Measurements from ENCODE around the gene PLCB1.

The PLCB1 gene

GRCh38 chr20:8330319-8330784 lies 198.3 kb downstream of the PLCB1 start:
- TF ChIP-seq CTCF (IDR thresholded peaks at IDR 0.05; ENCODE audit: low read depth, low read length) = no peak
- no peak overlapping the region for H3K4me3 ChIP-seq (ENCODE audit: low read depth, low read length)

- H3K4me3 ChIP-seq (ENCODE audit: low read depth, low read length) = no peak overlapping the region
- TF ChIP-seq CTCF (IDR thresholded peaks at IDR 0.05; ENCODE audit: low read depth, low read length) = no peak
Observed at GRCh38 chr20:8330785-8331695, 199.0 kb downstream of the PLCB1 start.

- no peak for TF ChIP-seq CTCF (IDR thresholded peaks at IDR 0.05; ENCODE audit: low read depth, low read length)
- no peak overlapping the region for H3K4me3 ChIP-seq (ENCODE audit: low read depth, low read length)
Observed at GRCh38 chr20:8331740-8332412, 199.8 kb downstream of the PLCB1 start.

GRCh38 chr20:8334641-8335040 lies 202.6 kb downstream of the PLCB1 start:
- no peak overlapping the region for H3K4me3 ChIP-seq (ENCODE audit: low read depth, low read length)
- no peak for TF ChIP-seq CTCF (IDR thresholded peaks at IDR 0.05; ENCODE audit: low read depth, low read length)

GRCh38 chr20:8335059-8335458 lies 203.0 kb downstream of the PLCB1 start:
- no peak overlapping the region for H3K4me3 ChIP-seq (ENCODE audit: low read depth, low read length)
- TF ChIP-seq CTCF (IDR thresholded peaks at IDR 0.05; ENCODE audit: low read depth, low read length) = no peak

- no peak for TF ChIP-seq CTCF (IDR thresholded peaks at IDR 0.05; ENCODE audit: low read depth, low read length)
- no peak overlapping the region for H3K4me3 ChIP-seq (ENCODE audit: low read depth, low read length)
Observed at GRCh38 chr20:8335495-8336195, 203.6 kb downstream of the PLCB1 start.
